Suprapubic skin (tissue), 4 donors: Measurements from ENCODE around the gene ATP1A3.

Experiments
- EP300 ChIP-seq: sonication (generic); formaldehyde crosslinking; IDR thresholded peaks from one replicate; pipeline ENCODE4 v1.6.1; 2017; ENCODE audit warnings: antibody characterized with exemption
- POLR2A ChIP-seq, 2 donors: fragments of 450-650 bp; IDR thresholded peaks; one replicate each; pipeline ENCODE4 v1.6.1; 2017; ENCODE audit warnings: antibody characterized with exemption in 2 of 2, mild to moderate bottlenecking in 2 of 2, moderate library complexity in 2 of 2
- POLR2AphosphoS5 ChIP-seq, 3 donors: sonication (generic); formaldehyde crosslinking; IDR thresholded peaks; one replicate each; pipeline ENCODE4 v1.6.1; 2017; ENCODE audit warnings: antibody characterized with exemption in 3 of 3
- TF ChIP-seq, protein P1 (sequence below), 2 donors: fragments of 200-600 bp in 1 of 2; fragments of 450-650 bp in 1 of 2; sonication (generic) in 1 of 2; IDR thresholded peaks; one replicate each; pipeline ENCODE4 v1.5.1; 2016 to 2019; ENCODE audit warnings: antibody characterized with exemption in 2 of 2, mild to moderate bottlenecking in 1 of 2, moderate library complexity in 1 of 2

DNA sequence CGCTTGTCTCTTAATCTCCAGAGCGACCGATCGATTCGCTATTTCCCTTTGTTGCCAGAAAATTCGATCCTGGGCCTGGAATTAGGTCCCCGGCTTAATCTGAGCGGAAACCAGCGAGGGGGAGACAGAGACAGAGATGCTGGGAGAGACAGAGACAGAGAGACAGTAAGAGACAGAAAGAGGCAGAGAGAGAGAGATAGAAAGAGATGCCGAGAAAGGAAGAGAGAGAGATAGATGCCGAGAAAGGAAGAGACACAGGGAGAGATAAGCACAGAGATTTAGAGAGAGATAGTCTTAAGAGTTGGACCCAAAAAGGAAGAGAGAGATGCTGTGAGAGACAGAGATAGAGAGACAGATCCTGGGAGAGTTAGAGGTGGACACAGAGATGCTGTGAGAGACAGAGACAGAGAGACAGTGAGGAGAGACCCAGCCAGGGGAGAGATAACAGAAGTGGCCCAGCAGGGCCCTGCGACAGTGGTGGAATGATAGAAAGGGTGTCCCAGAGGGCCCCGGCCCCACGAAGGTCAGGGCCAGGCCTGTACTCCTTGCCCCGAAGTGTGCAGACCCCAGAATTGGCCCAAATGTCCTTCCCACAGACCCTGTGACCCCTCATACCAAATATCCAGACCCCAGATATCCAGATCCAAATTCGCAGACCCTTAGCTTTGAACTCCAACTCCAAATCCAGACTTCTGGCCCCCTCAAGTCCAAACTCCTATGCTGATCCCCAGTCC is 67.1 kb downstream of the ATP1A3 start:
- TF ChIP-seq, protein P1, sequence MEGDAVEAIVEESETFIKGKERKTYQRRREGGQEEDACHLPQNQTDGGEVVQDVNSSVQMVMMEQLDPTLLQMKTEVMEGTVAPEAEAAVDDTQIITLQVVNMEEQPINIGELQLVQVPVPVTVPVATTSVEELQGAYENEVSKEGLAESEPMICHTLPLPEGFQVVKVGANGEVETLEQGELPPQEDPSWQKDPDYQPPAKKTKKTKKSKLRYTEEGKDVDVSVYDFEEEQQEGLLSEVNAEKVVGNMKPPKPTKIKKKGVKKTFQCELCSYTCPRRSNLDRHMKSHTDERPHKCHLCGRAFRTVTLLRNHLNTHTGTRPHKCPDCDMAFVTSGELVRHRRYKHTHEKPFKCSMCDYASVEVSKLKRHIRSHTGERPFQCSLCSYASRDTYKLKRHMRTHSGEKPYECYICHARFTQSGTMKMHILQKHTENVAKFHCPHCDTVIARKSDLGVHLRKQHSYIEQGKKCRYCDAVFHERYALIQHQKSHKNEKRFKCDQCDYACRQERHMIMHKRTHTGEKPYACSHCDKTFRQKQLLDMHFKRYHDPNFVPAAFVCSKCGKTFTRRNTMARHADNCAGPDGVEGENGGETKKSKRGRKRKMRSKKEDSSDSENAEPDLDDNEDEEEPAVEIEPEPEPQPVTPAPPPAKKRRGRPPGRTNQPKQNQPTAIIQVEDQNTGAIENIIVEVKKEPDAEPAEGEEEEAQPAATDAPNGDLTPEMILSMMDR (IDR thresholded peaks at IDR 0.05), result no peak
- TF ChIP-seq POLR2AphosphoS5 (IDR thresholded peaks at IDR 0.05) (no peak), POLR2A (IDR thresholded peaks at IDR 0.05) (no peak), EP300 (no peak)
